ENCODE data around the gene FAM81A. TPM values are rescaled to one million over a fixed set of nuclear protein-coding genes. Genes with fewer than 3 reads are reported as not detected.
A peak's percentile ranks its signal among the peaks of the same experiment; 100 is the strongest.
"Not testable (repeated sequence)": the region's sequence is repeated elsewhere in the genome, so short reads cannot be mapped to it uniquely, and the experiment has no call there.

FAM81A gene
- total RNA-seq, 8 experiments from 2014 or later: 0.31 to 5.6 (median 3.5) TPM

DNA sequence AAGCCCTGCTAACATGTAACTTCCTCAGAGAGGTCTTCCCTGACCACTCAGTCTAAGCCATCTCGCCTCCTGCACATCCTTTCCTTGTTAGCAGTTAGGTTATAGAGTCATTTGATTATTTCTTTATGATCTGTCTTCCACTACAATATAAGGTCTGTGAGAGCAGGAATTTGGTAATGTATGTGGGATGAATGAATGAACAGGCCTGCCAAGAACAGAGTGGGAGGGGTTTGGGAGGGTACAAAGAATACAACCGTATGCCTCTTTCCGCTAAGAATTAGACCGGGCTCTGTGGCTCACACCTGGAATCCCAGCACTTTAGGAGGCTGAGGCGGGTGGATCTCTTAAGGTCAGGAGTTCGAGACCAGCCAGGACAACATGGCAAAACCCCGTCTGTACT is 32.9 kb upstream of the FAM81A start:
- 0 to 100% (median 70%) methylated on average over 1 to 5 of the region's 7 CpGs; no CpG with 5 or more reads in 3 of the 10 experiments for WGBS, 10 experiments
- peaks cover 0 to 4% of the 10 kb centered on the region in 2 donors for H3K4me1 ChIP-seq (replicated peaks in 1 of 2)
- in situ Hi-C loops (cut with MboI; ENCODE audit: low pct_unique_long_range_greater_than_20kb in 2 of 9, low sequenced_read_pairs in 9 of 9, unreplicated experiment in 9 of 9): no loop called here
- no peak for ATAC-seq (replicated peaks in 6 of 8)
- H3K4me3 ChIP-seq: no peak overlapping the region
- H3K27ac ChIP-seq: no peak overlapping the region

DNA sequence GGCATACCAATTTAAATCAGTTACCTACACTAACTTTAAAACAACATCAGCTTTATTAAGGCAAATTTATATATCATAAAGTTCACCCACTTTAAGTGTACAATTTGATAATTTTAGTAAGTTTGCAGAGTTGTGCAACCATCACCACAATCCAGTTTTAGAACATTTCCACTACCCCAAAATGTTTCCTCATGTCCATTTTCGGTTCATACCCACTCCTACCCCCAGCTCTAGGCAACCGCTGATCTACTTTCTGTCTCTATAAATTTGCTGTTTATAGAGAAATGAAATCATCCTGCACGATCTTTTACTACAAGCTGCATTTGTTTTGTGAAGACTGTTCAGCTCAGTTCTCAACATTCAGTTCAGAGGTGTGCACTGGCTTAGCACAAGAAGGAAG is 31.5 kb upstream of the FAM81A start:
- Histone ChIP-seq H3K4me1 (replicated peaks in 1 of 2) (peaks cover 0 to under 1% of the 10 kb centered on the region in 2 donors), H3K4me3 (no peak overlapping the region), H3K27ac (no peak overlapping the region)
- in situ Hi-C loops (cut with MboI; ENCODE audit: low pct_unique_long_range_greater_than_20kb in 2 of 9, low sequenced_read_pairs in 9 of 9, unreplicated experiment in 9 of 9): no loop called here
- WGBS, 10 experiments: 54 to 100% (median 80%) methylated on average over 1 to 3 of the region's 3 CpGs; no CpG with 5 or more reads in 3 of the 10 experiments
- ATAC-seq (replicated peaks in 6 of 8): no peak

DNA sequence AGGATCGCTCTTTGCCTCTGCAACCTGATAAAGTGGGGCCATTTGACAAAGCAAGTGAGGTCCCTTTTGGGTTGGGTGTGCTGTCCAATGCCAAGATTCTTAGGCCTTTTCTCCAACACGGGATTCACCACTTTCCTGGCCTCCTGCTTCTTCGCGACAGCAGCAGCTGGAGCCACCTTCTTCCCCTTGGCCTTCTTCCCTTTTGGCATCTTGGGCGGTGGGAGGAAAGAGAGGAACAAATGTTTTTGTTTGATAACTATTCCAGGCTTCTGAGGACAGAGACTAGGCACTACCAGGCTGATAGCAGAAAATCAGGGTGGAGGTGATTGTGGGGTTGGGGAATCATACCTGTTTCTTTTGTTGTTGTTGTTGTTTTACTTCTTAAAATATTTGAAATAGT is 30.0 kb upstream of the FAM81A start:
- no peak overlapping the region for H3K27ac ChIP-seq
- 62 to 100% (median 87%) methylated on average over 1 to 5 of the region's 5 CpGs; no CpG with 5 or more reads in 3 of the 10 experiments for WGBS, 10 experiments
- no peaks in the 10 kb centered on the region for H3K4me1 ChIP-seq (replicated peaks in 1 of 2)
- in situ Hi-C loops (cut with MboI; ENCODE audit: low pct_unique_long_range_greater_than_20kb in 2 of 9, low sequenced_read_pairs in 9 of 9, unreplicated experiment in 9 of 9): no loop called here
- no peak overlapping the region for H3K4me3 ChIP-seq
- ATAC-seq (replicated peaks in 6 of 8): no peak

- in situ Hi-C loops (cut with MboI; ENCODE audit: low pct_unique_long_range_greater_than_20kb in 2 of 9, low sequenced_read_pairs in 9 of 9, unreplicated experiment in 9 of 9): no loop called here
- no peak overlapping the region for H3K4me3 ChIP-seq
- no peak for ATAC-seq (replicated peaks in 6 of 8)
- H3K27ac ChIP-seq: no peak overlapping the region
- WGBS, 10 experiments: 0 to 60% (median 33%) methylated on average over 1 to 2 of the region's 2 CpGs; no CpG with 5 or more reads in 2 of the 10 experiments
- no peaks in the 10 kb centered on the region for H3K4me1 ChIP-seq (replicated peaks in 1 of 2)
Measured at GRCh38 chr15:59410391-59410896, 27.5 kb upstream of the FAM81A start.

- no peaks in the 10 kb centered on the region for H3K4me1 ChIP-seq (replicated peaks in 1 of 2)
- 0 to 100% (median 48%) methylated on average over 1 to 2 of the region's 2 CpGs; no CpG with 5 or more reads in 5 of the 10 experiments for WGBS, 10 experiments
- ATAC-seq (replicated peaks in 6 of 8): no peak
- in situ Hi-C loops (cut with MboI; ENCODE audit: low pct_unique_long_range_greater_than_20kb in 2 of 9, low sequenced_read_pairs in 9 of 9, unreplicated experiment in 9 of 9): no loop called here
- no peak overlapping the region for H3K4me3 ChIP-seq
- no peak overlapping the region for H3K27ac ChIP-seq
Measured at GRCh38 chr15:59413577-59413976, 24.4 kb upstream of the FAM81A start.

GRCh38 chr15:59416816-59417215 is 21.2 kb upstream of the FAM81A start:
- Histone ChIP-seq H3K27ac (no peak overlapping the region), H3K4me1 (replicated peaks in 1 of 2) (no peaks in the 10 kb centered on the region), H3K4me3 (no peak overlapping the region)
- in situ Hi-C loops (cut with MboI; ENCODE audit: low pct_unique_long_range_greater_than_20kb in 2 of 9, low sequenced_read_pairs in 9 of 9, unreplicated experiment in 9 of 9): no loop called here
- 28 to 100% (median 57%) methylated on average over 1 to 4 of the region's 4 CpGs; no CpG with 5 or more reads in 5 of the 10 experiments for WGBS, 10 experiments
- ATAC-seq (replicated peaks in 6 of 8): no peak

GRCh38 chr15:59419170-59419569 is 18.8 kb upstream of the FAM81A start:
- ATAC-seq (replicated peaks in 6 of 8): no peak
- Histone ChIP-seq H3K27ac (no peak overlapping the region), H3K4me3 (no peak overlapping the region), H3K4me1 (replicated peaks in 1 of 2) (no peaks in the 10 kb centered on the region)
- in situ Hi-C loops (cut with MboI; ENCODE audit: low pct_unique_long_range_greater_than_20kb in 2 of 9, low sequenced_read_pairs in 9 of 9, unreplicated experiment in 9 of 9): no loop called here
- WGBS, 10 experiments: 0 to 88% (median 62%) methylated on average over 1 of the region's 1 CpG; no CpG with 5 or more reads in 2 of the 10 experiments

- H3K27ac ChIP-seq: no peak overlapping the region
- in situ Hi-C loops (cut with MboI; ENCODE audit: low pct_unique_long_range_greater_than_20kb in 2 of 9, low sequenced_read_pairs in 9 of 9, unreplicated experiment in 9 of 9): no loop called here
- ATAC-seq (replicated peaks in 6 of 8): no peak
- H3K4me1 ChIP-seq (replicated peaks in 1 of 2): no peaks in the 10 kb centered on the region
- H3K4me3 ChIP-seq: no peak overlapping the region
- 50 to 100% (median 69%) methylated on average over 1 to 3 of the region's 3 CpGs; no CpG with 5 or more reads in 2 of the 10 experiments for WGBS, 10 experiments
Measured at GRCh38 chr15:59420108-59420507, 17.9 kb upstream of the FAM81A start.

- no peak overlapping the region for H3K4me3 ChIP-seq
- WGBS, 10 experiments: 0 to 61% (median 20%) methylated on average over 2 to 9 of the region's 16 CpGs; no CpG with 5 or more reads in 2 of the 10 experiments
- in situ Hi-C loops (cut with MboI; ENCODE audit: low pct_unique_long_range_greater_than_20kb in 2 of 9, low sequenced_read_pairs in 9 of 9, unreplicated experiment in 9 of 9): no loop called here
- H3K4me1 ChIP-seq (replicated peaks in 1 of 2): no peaks in the 10 kb centered on the region
- peak in 3 of 8 experiments; percentile 27 to 63 (median 50) for ATAC-seq (replicated peaks in 6 of 8)
- no peak overlapping the region for H3K27ac ChIP-seq
Measured at GRCh38 chr15:59420986-59421618, 16.9 kb upstream of the FAM81A start.

GRCh38 chr15:59424616-59425015 is 13.4 kb upstream of the FAM81A start:
- Histone ChIP-seq H3K27ac (no peak overlapping the region), H3K4me1 (replicated peaks in 1 of 2) (no peaks in the 10 kb centered on the region), H3K4me3 (no peak overlapping the region)
- in situ Hi-C loops (cut with MboI; ENCODE audit: low pct_unique_long_range_greater_than_20kb in 2 of 9, low sequenced_read_pairs in 9 of 9, unreplicated experiment in 9 of 9): no loop called here
- 23 to 88% (median 50%) methylated on average over 1 to 5 of the region's 5 CpGs; no CpG with 5 or more reads in 1 of the 10 experiments for WGBS, 10 experiments
- ATAC-seq (replicated peaks in 6 of 8): no peak

- in situ Hi-C loops (cut with MboI; ENCODE audit: low pct_unique_long_range_greater_than_20kb in 2 of 9, low sequenced_read_pairs in 9 of 9, unreplicated experiment in 9 of 9); H3K4me1 ChIP-seq (replicated peaks in 1 of 2); ATAC-seq (replicated peaks in 6 of 8); H3K4me3 ChIP-seq; H3K27ac ChIP-seq: not testable (repeated sequence)
- WGBS, 10 experiments: 0 to 75% (median 48%) methylated on average over 1 to 3 of the region's 3 CpGs; no CpG with 5 or more reads in 2 of the 10 experiments
Measured at GRCh38 chr15:59428898-59429297, 9.1 kb upstream of the FAM81A start.

- Histone ChIP-seq H3K4me3 (no peak overlapping the region), H3K4me1 (replicated peaks in 1 of 2) (peaks cover 6 to 7% of the 10 kb centered on the region in 2 donors), H3K27ac (no peak overlapping the region)
- no peak for ATAC-seq (replicated peaks in 6 of 8)
- in situ Hi-C loops (cut with MboI; ENCODE audit: low pct_unique_long_range_greater_than_20kb in 2 of 9, low sequenced_read_pairs in 9 of 9, unreplicated experiment in 9 of 9): no loop called here
- 100% methylated on average over 1 of the region's 1 CpG; no CpG with 5 or more reads in 6 of the 10 experiments for WGBS, 10 experiments
Measured at GRCh38 chr15:59432389-59432788, 5.6 kb upstream of the FAM81A start.

GRCh38 chr15:59434481-59434880 is 3.5 kb upstream of the FAM81A start:
- H3K4me3 ChIP-seq: no peak overlapping the region
- no peak overlapping the region for H3K27ac ChIP-seq
- no peak for ATAC-seq (replicated peaks in 6 of 8)
- 0 to 83% (median 57%) methylated on average over 1 to 4 of the region's 4 CpGs; no CpG with 5 or more reads in 2 of the 10 experiments for WGBS, 10 experiments
- in situ Hi-C loops (cut with MboI; ENCODE audit: low pct_unique_long_range_greater_than_20kb in 2 of 9, low sequenced_read_pairs in 9 of 9, unreplicated experiment in 9 of 9): no loop called here
- H3K4me1 ChIP-seq (replicated peaks in 1 of 2): peaks cover 11 to 12% of the 10 kb centered on the region in 2 donors

- Histone ChIP-seq H3K4me3 (peak overlapping the region; percentile 42 to 77 (median 57)), H3K4me1 (replicated peaks in 1 of 2) (peaks cover 11 to 12% of the 10 kb centered on the region in 2 donors), H3K27ac (no peak overlapping the region)
- peak in 5 of 8 experiments; percentile 14 to 36 (median 27) for ATAC-seq (replicated peaks in 6 of 8)
- in situ Hi-C loops (cut with MboI; ENCODE audit: low pct_unique_long_range_greater_than_20kb in 2 of 9, low sequenced_read_pairs in 9 of 9, unreplicated experiment in 9 of 9): no loop called here
- WGBS, 10 experiments: 0 to 40% (median 15%) methylated on average over 1 to 3 of the region's 6 CpGs; no CpG with 5 or more reads in 4 of the 10 experiments
Measured at GRCh38 chr15:59436774-59437141, 1.2 kb upstream of the FAM81A start.

Data from motor neuron (in vitro differentiated cells).